Left ventricle myocardium inferior (tissue), 1 donor: ENCODE results near the gene SRPRA. TPM values are rescaled to one million over a fixed set of nuclear protein-coding genes. Genes with fewer than 3 reads are reported as not detected.

Experiments used
- DNase-seq: peaks from one replicate; pipeline ENCODE4 v3.0.0-alpha.2; 2020
- H3K27ac ChIP-seq: fragments of 200-600 bp; replicated peaks from 2 replicates; pipeline ENCODE4 v1.8.0; 2021
- H3K27me3 ChIP-seq: fragments of 200-600 bp; 2 replicates; pipeline ENCODE4 v1.8.0; 2021; ENCODE audit warnings: low read depth
- H3K36me3 ChIP-seq: fragments of 200-600 bp; 2 replicates; pipeline ENCODE4 v1.8.0; 2021
- H3K4me1 ChIP-seq: fragments of 200-600 bp; 2 replicates; pipeline ENCODE4 v1.8.0; 2021
- H3K4me3 ChIP-seq: fragments of 200-600 bp; 2 replicates; pipeline ENCODE4 v1.8.0; 2021; ENCODE audit warnings: mild to moderate bottlenecking, moderate library complexity
- H3K9me3 ChIP-seq: fragments of 200-600 bp; replicated peaks from 2 replicates; pipeline ENCODE4 v1.8.0; 2021
- CTCF ChIP-seq: fragments of 200-600 bp; IDR thresholded peaks from 2 replicates; pipeline ENCODE4 v1.8.0; 2021; ENCODE audit warnings: antibody characterized with exemption, mild to moderate bottlenecking, borderline replicate concordance
- intact Hi-C: fragments of 100-400 bp; cut with micrococcal nuclease; formaldehyde crosslinking; loops from one replicate; pipeline ENCODE4 v1.11.0; 2022
- total RNA-seq: library from RNA; stranded (reverse); fragmentation: NEBNext Ultra II Directional; extraction: Animal tissue kit (Norgen Biotek cat#: 25700); gene quantifications from one replicate; pipeline ENCODE4 v1.2.1, GENCODE V29; 2021
- donor health status: DM: no; HTN: yes; CAD: no; lungs with severe emphysema.

Gene SRPRA
- total RNA-seq, 1 donor from 2014 or later = 64.2 TPM

- H3K27ac ChIP-seq = peak within 1 kb of the TSS; percentile 97
- H3K27me3 ChIP-seq = no peaks in the 10 kb centered on the region
- H3K36me3 ChIP-seq = peaks cover 1% of the 10 kb centered on the region
- peak within 1 kb of the TSS; percentile 88 for H3K4me3 ChIP-seq
- H3K9me3 ChIP-seq = no peaks in the 10 kb centered on the region
- intact Hi-C loops = no loop called here
- DNase-seq = peak; percentile 79
- H3K4me1 ChIP-seq = peaks cover 39% of the 10 kb centered on the region
- peak; percentile 52 for TF ChIP-seq CTCF
These were observed 14.3 kb upstream of the SRPRA start, which contains the start of gene TIRAP for GRCh38 chr11:126282736-126283591. Gene TIRAP (plus strand): TSS chr11:126283093. CDS start chr11:126290895, 7,802 bp downstream.

- H3K27me3 ChIP-seq = no peaks in the 10 kb centered on the region
- no peak for TF ChIP-seq CTCF
- peaks cover 39% of the 10 kb centered on the region for H3K4me1 ChIP-seq
- H3K4me3 ChIP-seq = peak overlapping the region; percentile 88
- H3K9me3 ChIP-seq = no peaks in the 10 kb centered on the region
- DNase-seq = peak; percentile 62
- intact Hi-C loops = no loop called here
- peaks cover 7% of the 10 kb centered on the region for H3K36me3 ChIP-seq
- peak overlapping the region; percentile 97 for H3K27ac ChIP-seq
These were observed 13.7 kb upstream of the SRPRA start for GRCh38 chr11:126282361-126282735.

- intact Hi-C loops = no loop called here
- DNase-seq = no peak
- Histone ChIP-seq H3K27me3 (no peaks in the 10 kb centered on the region), H3K36me3 (peaks cover 13% of the 10 kb centered on the region), H3K27ac (peak overlapping the region; percentile 97), H3K4me3 (peak overlapping the region; percentile 88), H3K9me3 (no peaks in the 10 kb centered on the region), H3K4me1 (peaks cover 39% of the 10 kb centered on the region)
- no peak for TF ChIP-seq CTCF
These were observed 13.0 kb upstream of the SRPRA start for GRCh38 chr11:126281666-126282175.

GRCh38 chr11:126281245-126281644, 12.6 kb upstream of the SRPRA start:
- no peak overlapping the region for H3K4me3 ChIP-seq
- no peaks in the 10 kb centered on the region for H3K9me3 ChIP-seq
- no peak overlapping the region for H3K27ac ChIP-seq
- TF ChIP-seq CTCF = no peak
- H3K4me1 ChIP-seq = peaks cover 39% of the 10 kb centered on the region
- H3K36me3 ChIP-seq = peaks cover 18% of the 10 kb centered on the region
- intact Hi-C loops = no loop called here
- no peak for DNase-seq
- no peaks in the 10 kb centered on the region for H3K27me3 ChIP-seq

GRCh38 chr11:126280595-126280994, 11.9 kb upstream of the SRPRA start:
- no peak for TF ChIP-seq CTCF
- intact Hi-C loops = no loop called here
- Histone ChIP-seq H3K27ac (no peak overlapping the region), H3K4me3 (no peak overlapping the region), H3K4me1 (peaks cover 39% of the 10 kb centered on the region), H3K9me3 (no peaks in the 10 kb centered on the region), H3K27me3 (no peaks in the 10 kb centered on the region), H3K36me3 (peaks cover 22% of the 10 kb centered on the region)
- DNase-seq = no peak
